Measurements from ENCODE around the gene C6orf163. TPM values are rescaled to one million over a fixed set of nuclear protein-coding genes. Genes with fewer than 3 reads are reported as not detected.

Gene C6orf163
- total and polyA plus RNA-seq, 8 donors, result 0.58 to 10.3 (median 1.9) TPM

DNA sequence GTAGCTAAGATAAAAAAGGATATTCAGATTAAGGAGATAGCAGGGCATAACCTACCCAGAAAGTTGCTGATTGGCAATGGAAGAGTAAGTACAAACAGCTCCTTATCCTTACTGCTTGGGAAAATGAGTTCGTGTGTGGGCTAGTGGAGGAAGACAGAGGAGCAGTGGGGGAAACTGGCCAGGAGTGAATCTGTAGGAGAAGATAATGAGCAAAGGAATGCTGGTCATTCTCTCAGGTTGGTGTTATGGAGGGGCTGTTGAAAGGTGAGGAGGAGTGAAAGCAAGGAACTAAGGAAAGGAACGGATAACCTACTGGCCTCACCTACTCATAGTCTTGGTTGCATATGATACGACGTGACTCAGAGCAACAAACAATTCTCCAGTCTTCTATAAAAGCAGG is 8.2 kb upstream of the C6orf163 start:
- intact Hi-C loops (cut with DNase I; ENCODE audit: low total_unique reads), result no loop called here

DNA sequence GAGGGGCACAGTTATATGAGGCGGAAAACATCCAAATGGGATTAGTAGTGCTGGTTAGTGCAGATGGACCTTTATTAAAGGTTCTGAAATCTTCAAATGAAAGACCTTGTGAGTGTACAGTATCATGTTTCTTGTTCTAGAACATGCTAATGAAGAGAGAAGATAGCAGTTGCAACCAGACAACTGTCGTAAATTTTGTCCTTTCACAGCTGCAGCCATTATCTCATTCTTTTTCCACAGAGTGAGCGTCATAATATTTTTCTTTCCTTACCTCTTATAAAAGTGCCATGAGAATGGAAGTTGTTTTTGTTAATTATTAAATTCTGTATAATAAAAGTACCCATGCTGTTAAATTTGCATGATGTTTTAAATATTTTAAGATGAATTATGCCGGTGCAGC is 4.4 kb upstream of the C6orf163 start:
- no peak for TF ChIP-seq POLR2A (IDR thresholded peaks at IDR 0.05)
- TF ChIP-seq, protein P1, sequence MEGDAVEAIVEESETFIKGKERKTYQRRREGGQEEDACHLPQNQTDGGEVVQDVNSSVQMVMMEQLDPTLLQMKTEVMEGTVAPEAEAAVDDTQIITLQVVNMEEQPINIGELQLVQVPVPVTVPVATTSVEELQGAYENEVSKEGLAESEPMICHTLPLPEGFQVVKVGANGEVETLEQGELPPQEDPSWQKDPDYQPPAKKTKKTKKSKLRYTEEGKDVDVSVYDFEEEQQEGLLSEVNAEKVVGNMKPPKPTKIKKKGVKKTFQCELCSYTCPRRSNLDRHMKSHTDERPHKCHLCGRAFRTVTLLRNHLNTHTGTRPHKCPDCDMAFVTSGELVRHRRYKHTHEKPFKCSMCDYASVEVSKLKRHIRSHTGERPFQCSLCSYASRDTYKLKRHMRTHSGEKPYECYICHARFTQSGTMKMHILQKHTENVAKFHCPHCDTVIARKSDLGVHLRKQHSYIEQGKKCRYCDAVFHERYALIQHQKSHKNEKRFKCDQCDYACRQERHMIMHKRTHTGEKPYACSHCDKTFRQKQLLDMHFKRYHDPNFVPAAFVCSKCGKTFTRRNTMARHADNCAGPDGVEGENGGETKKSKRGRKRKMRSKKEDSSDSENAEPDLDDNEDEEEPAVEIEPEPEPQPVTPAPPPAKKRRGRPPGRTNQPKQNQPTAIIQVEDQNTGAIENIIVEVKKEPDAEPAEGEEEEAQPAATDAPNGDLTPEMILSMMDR (IDR thresholded peaks at IDR 0.05), result no peak
- TF ChIP-seq POLR2AphosphoS5 (IDR thresholded peaks at IDR 0.05), result no peak
- TF ChIP-seq EP300 (IDR thresholded peaks at IDR 0.05), result no peak
- no peak for DNase-seq
- H3K4me3 ChIP-seq, result no peak overlapping the region
- no peak overlapping the region for H3K27ac ChIP-seq
- no peaks in the 10 kb centered on the region for H3K27me3 ChIP-seq
- no peaks in the 10 kb centered on the region for H3K4me1 ChIP-seq
- WGBS, 5 donors, result 90 to 98% (median 95%) methylated on average over 4 of the region's 4 CpGs
- H3K9me3 ChIP-seq, result no peaks in the 10 kb centered on the region
- peaks cover 0 to 6% (median 2%) of the 10 kb centered on the region in 4 donors for H3K36me3 ChIP-seq
- intact Hi-C loops (cut with DNase I; ENCODE audit: low total_unique reads), result no loop called here

More for the DNA sequence above, 8.2 kb upstream of the C6orf163 start:
- no peaks in the 10 kb centered on the region for H3K36me3 ChIP-seq
- H3K27me3 ChIP-seq, result no peaks in the 10 kb centered on the region
- no peak overlapping the region for H3K4me3 ChIP-seq
- H3K27ac ChIP-seq, result no peak overlapping the region
- TF ChIP-seq POLR2A (IDR thresholded peaks at IDR 0.05), result no peak
- no peaks in the 10 kb centered on the region for H3K9me3 ChIP-seq
- DNase-seq, result no peak
- peaks cover 0 to 9% (median 4%) of the 10 kb centered on the region in 4 donors for H3K4me1 ChIP-seq
- WGBS, 5 donors, result 82 to 92% (median 88%) methylated on average over 4 of the region's 4 CpGs

DNA sequence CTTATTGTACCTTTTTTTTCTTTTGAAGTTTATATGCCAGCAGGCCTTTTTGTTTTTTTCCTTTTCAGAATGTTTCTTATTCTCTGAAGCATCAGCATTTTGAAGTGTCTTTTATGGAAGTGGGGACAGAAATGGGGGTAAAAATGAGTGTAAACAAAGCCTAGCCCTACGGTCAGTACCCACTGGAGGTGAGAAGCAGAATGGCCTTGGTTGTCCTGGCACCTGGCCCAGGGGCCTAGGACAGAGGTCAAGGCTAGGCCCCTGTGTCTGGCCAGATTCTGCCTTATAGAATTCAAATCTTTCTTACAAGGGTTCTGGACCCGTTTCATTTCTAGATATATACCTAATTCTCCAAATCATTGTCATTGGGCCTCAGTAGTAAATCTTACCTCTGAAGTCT is 3.5 kb upstream of the C6orf163 start:
- Histone ChIP-seq H3K36me3 (peaks cover 0 to 9% (median 2%) of the 10 kb centered on the region in 4 donors), H3K4me3 (no peak overlapping the region), H3K27me3 (no peaks in the 10 kb centered on the region), H3K9me3 (no peaks in the 10 kb centered on the region), H3K27ac (no peak overlapping the region), H3K4me1 (no peaks in the 10 kb centered on the region)
- no peak for DNase-seq
- TF ChIP-seq POLR2A (IDR thresholded peaks at IDR 0.05), result no peak
- TF ChIP-seq, protein P1 (IDR thresholded peaks at IDR 0.05), result no peak
- no peak for TF ChIP-seq EP300 (IDR thresholded peaks at IDR 0.05)
- TF ChIP-seq POLR2AphosphoS5 (IDR thresholded peaks at IDR 0.05), result no peak
- intact Hi-C loops (cut with DNase I; ENCODE audit: low total_unique reads), result no loop called here
- WGBS, 5 donors, result 75 to 87% (median 78%) methylated on average over 2 of the region's 2 CpGs

DNA sequence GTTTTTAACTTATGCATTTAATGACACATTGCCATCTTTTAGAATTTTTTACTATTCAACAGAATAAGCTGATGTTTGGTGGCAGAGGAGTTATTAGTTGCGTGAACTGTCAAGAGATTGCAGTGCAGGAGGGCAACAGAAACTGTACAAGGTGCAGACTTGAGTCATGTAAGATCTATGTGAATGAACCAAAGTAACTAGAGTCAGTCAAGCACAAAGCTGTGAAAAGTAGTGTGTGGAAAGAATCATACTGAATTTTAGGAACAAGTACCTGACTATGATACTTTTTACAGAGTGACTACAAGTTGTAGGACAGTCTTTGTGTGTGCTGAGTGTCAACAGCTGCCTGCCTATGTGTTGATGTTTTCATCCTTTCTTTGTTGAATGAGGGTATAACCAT is 2.7 kb upstream of the C6orf163 start:
- Histone ChIP-seq H3K4me3 (no peak overlapping the region), H3K27me3 (no peaks in the 10 kb centered on the region), H3K4me1 (no peaks in the 10 kb centered on the region), H3K9me3 (no peaks in the 10 kb centered on the region), H3K36me3 (peaks cover 0 to 9% (median 2%) of the 10 kb centered on the region in 4 donors), H3K27ac (no peak overlapping the region)
- 89 to 97% (median 96%) methylated on average over 1 of the region's 1 CpG for WGBS, 5 donors
- DNase-seq, result no peak
- TF ChIP-seq POLR2AphosphoS5 (IDR thresholded peaks at IDR 0.05), result no peak
- no peak for TF ChIP-seq POLR2A (IDR thresholded peaks at IDR 0.05)
- TF ChIP-seq, protein P1 (IDR thresholded peaks at IDR 0.05), result no peak
- no peak for TF ChIP-seq EP300 (IDR thresholded peaks at IDR 0.05)
- intact Hi-C loops (cut with DNase I; ENCODE audit: low total_unique reads), result no loop called here

DNA sequence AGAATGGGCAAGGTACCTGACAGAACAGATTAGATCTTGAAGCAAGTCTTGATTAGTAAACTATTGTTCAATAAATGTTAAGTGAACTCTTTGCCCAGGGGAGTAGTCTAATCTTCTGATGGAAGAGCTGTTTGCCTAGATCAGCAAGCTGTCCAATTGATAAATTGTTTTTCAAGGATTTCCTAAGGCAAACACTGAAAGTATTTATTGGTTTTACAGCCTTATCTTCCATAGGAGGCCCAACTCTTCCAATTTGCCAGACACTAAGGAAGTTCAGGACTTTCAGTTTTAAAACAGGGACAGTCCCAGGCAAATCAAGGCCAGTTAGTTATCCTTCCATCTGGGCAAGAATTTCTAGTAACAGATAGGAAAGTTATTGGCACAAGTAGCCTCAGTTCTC is 1.8 kb upstream of the C6orf163 start:
- Histone ChIP-seq H3K4me3 (no peak overlapping the region), H3K4me1 (no peaks in the 10 kb centered on the region), H3K27ac (no peak overlapping the region), H3K9me3 (no peaks in the 10 kb centered on the region), H3K36me3 (peaks cover 0 to 9% (median 2%) of the 10 kb centered on the region in 4 donors), H3K27me3 (no peaks in the 10 kb centered on the region)
- DNase-seq, result no peak
- TF ChIP-seq POLR2A (IDR thresholded peaks at IDR 0.05), result no peak
- no peak for TF ChIP-seq EP300 (IDR thresholded peaks at IDR 0.05)
- TF ChIP-seq, protein P1 (IDR thresholded peaks at IDR 0.05), result no peak
- TF ChIP-seq POLR2AphosphoS5 (IDR thresholded peaks at IDR 0.05), result no peak
- intact Hi-C loops (cut with DNase I; ENCODE audit: low total_unique reads), result no loop called here
